ENCODE data around the gene IZUMO1. TPM values are rescaled to one million over a fixed set of nuclear protein-coding genes. Genes with fewer than 3 reads are reported as not detected.

IZUMO1 gene
- total and polyA plus RNA-seq, 9 of the 15 experiments (the other 6 are each of a cell fraction or from before 2014, with no cell fraction given) = 0.14 to 2.1 (median 0.73) TPM

DNA sequence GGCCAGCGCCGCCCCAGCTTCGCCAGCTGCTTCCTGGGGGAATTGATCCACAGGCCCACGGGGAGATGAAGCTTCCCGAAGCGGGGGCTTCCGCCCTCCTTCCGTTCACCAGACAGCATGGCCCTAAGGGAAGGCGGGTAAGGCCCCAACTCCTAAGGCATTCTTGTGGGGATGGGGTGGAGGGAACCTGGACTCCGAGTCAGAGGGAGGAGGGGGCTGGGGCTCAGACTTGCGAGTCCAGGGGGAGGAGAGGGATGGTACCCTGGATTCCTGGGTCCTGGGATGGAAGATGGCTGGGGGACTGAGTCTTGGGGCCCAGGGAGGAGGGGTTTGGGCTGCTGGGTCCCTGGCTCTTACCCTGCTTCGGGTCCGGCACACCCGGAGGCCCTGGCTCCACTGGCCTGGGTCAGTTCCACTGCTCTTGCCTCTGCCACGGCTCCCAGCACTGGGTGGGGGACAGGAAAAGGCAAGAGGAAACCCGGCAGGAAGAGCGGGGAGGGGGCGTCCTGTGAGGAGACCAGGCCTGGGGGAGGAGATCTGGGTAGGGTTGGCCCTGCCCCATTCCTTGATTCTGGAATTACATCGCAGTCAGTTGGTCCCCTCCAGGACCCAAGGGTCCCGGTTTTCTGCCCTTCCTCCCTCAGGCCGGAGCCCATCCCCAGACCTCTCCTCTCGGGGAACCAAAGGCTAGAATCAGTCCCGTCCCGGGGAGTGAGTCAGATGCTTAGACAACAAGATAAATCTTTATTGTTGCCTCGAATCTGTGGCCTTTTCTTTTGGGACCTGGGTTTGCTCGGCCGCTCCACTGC, 6.3 kb downstream of the IZUMO1 start, which contains the start of gene RASIP1 (continued):
- TF ChIP-seq POU5F1 (IDR thresholded peaks at IDR 0.05; ENCODE audit: borderline replicate concordance, low read depth, low read length, partially characterized antibody) (no peak), ZBED1 (IDR thresholded peaks at IDR 0.05) (no peak), POLR2G (IDR thresholded peaks at IDR 0.05; ENCODE audit: low read depth, low read length) (0 out of 2 replicates have a peak, but pooled peaks have one; percentile 49), ELF1 (tag; IDR thresholded peaks at IDR 0.05) (no peak), MXI1 (IDR thresholded peaks at IDR 0.05; ENCODE audit: low read depth, low read length) (no peak), NR2C1 (IDR thresholded peaks at IDR 0.05) (no peak), NR2C1 (tag; IDR thresholded peaks at IDR 0.05) (no peak), SOX6 (IDR thresholded peaks at IDR 0.05) (0 out of 2 replicates have a peak, but pooled peaks have one; percentile 12), NFE2 (IDR thresholded peaks at IDR 0.05; ENCODE audit: low read depth) (no peak), ZFP36 (IDR thresholded peaks at IDR 0.05; ENCODE audit: low read depth, low read length, partially characterized antibody) (no peak), ETV5 (CRISPR knock-in tag; IDR thresholded peaks at IDR 0.05; ENCODE audit: low read depth) (no peak), KDM1A (IDR thresholded peaks at IDR 0.05) (peak in 1 of 2 experiments; percentile 72; a peak in 2 of 4 replicates), DIDO1 (tag; IDR thresholded peaks at IDR 0.05; ENCODE audit: low read depth) (no peak)
- TF ChIP-seq, protein P1, sequence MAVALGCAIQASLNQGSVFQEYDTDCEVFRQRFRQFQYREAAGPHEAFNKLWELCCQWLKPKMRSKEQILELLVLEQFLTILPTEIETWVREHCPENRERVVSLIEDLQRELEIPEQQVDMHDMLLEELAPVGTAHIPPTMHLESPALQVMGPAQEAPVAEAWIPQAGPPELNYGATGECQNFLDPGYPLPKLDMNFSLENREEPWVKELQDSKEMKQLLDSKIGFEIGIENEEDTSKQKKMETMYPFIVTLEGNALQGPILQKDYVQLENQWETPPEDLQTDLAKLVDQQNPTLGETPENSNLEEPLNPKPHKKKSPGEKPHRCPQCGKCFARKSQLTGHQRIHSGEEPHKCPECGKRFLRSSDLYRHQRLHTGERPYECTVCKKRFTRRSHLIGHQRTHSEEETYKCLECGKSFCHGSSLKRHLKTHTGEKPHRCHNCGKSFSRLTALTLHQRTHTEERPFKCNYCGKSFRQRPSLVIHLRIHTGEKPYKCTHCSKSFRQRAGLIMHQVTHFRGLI (CRISPR knock-in tag; IDR thresholded peaks at IDR 0.05) = no peak
- TF ChIP-seq, protein P2, sequence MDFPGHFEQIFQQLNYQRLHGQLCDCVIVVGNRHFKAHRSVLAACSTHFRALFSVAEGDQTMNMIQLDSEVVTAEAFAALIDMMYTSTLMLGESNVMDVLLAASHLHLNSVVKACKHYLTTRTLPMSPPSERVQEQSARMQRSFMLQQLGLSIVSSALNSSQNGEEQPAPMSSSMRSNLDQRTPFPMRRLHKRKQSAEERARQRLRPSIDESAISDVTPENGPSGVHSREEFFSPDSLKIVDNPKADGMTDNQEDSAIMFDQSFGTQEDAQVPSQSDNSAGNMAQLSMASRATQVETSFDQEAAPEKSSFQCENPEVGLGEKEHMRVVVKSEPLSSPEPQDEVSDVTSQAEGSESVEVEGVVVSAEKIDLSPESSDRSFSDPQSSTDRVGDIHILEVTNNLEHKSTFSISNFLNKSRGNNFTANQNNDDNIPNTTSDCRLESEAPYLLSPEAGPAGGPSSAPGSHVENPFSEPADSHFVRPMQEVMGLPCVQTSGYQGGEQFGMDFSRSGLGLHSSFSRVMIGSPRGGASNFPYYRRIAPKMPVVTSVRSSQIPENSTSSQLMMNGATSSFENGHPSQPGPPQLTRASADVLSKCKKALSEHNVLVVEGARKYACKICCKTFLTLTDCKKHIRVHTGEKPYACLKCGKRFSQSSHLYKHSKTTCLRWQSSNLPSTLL (IDR thresholded peaks at IDR 0.05) = no peak
- TF ChIP-seq, protein P3, sequence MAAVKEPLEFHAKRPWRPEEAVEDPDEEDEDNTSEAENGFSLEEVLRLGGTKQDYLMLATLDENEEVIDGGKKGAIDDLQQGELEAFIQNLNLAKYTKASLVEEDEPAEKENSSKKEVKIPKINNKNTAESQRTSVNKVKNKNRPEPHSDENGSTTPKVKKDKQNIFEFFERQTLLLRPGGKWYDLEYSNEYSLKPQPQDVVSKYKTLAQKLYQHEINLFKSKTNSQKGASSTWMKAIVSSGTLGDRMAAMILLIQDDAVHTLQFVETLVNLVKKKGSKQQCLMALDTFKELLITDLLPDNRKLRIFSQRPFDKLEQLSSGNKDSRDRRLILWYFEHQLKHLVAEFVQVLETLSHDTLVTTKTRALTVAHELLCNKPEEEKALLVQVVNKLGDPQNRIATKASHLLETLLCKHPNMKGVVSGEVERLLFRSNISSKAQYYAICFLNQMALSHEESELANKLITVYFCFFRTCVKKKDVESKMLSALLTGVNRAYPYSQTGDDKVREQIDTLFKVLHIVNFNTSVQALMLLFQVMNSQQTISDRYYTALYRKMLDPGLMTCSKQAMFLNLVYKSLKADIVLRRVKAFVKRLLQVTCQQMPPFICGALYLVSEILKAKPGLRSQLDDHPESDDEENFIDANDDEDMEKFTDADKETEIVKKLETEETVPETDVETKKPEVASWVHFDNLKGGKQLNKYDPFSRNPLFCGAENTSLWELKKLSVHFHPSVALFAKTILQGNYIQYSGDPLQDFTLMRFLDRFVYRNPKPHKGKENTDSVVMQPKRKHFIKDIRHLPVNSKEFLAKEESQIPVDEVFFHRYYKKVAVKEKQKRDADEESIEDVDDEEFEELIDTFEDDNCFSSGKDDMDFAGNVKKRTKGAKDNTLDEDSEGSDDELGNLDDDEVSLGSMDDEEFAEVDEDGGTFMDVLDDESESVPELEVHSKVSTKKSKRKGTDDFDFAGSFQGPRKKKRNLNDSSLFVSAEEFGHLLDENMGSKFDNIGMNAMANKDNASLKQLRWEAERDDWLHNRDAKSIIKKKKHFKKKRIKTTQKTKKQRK (IDR thresholded peaks at IDR 0.05; ENCODE audit: borderline replicate concordance, low read depth, low read length) = no peak
- TF ChIP-seq, protein P4, sequence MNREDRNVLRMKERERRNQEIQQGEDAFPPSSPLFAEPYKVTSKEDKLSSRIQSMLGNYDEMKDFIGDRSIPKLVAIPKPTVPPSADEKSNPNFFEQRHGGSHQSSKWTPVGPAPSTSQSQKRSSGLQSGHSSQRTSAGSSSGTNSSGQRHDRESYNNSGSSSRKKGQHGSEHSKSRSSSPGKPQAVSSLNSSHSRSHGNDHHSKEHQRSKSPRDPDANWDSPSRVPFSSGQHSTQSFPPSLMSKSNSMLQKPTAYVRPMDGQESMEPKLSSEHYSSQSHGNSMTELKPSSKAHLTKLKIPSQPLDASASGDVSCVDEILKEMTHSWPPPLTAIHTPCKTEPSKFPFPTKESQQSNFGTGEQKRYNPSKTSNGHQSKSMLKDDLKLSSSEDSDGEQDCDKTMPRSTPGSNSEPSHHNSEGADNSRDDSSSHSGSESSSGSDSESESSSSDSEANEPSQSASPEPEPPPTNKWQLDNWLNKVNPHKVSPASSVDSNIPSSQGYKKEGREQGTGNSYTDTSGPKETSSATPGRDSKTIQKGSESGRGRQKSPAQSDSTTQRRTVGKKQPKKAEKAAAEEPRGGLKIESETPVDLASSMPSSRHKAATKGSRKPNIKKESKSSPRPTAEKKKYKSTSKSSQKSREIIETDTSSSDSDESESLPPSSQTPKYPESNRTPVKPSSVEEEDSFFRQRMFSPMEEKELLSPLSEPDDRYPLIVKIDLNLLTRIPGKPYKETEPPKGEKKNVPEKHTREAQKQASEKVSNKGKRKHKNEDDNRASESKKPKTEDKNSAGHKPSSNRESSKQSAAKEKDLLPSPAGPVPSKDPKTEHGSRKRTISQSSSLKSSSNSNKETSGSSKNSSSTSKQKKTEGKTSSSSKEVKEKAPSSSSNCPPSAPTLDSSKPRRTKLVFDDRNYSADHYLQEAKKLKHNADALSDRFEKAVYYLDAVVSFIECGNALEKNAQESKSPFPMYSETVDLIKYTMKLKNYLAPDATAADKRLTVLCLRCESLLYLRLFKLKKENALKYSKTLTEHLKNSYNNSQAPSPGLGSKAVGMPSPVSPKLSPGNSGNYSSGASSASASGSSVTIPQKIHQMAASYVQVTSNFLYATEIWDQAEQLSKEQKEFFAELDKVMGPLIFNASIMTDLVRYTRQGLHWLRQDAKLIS (CRISPR knock-in tag; IDR thresholded peaks at IDR 0.05) = 0 out of 2 replicates have a peak, but pooled peaks have one; percentile 24
